Activated CD8-positive, alpha-beta T cell treated with anti-CD3 and anti-CD28 coated beads for 36 hours (primary cell): ENCODE measurements around the gene SLC26A9. TPM values are rescaled to one million over a fixed set of nuclear protein-coding genes. Genes with fewer than 3 reads are reported as not detected.

Experiments used
- ATAC-seq: fragments of 200-7000 bp; cut with Tn5 transposase; one replicate; pipeline ENCODE4 v1.10.0; 2021; ENCODE audit warnings: mild to moderate bottlenecking, moderate library complexity
- CTCF ChIA-PET: fragments of 350-600 bp; sonication (Branson Sonifier 250); formaldehyde crosslinking; loops from one replicate; lab custom pipeline; 2021; ENCODE audit warnings: antibody characterized with exemption; lab: Charles Lee
- POLR2A ChIA-PET: fragments of 350-600 bp; sonication (Branson Sonifier 250); formaldehyde crosslinking; loops from one replicate; lab custom pipeline; 2021; ENCODE audit warnings: antibody characterized with exemption; lab: Charles Lee
- DNase-seq: peaks from one replicate; pipeline ENCODE4 v3.0.0-alpha.2; 2020
- H3K27ac Mint-ChIP-seq: one replicate; pipeline ENCODE4 v1.8.0; 2021; ENCODE audit warnings: mild to moderate bottlenecking, mixed read lengths
- H3K27me3 Mint-ChIP-seq: one replicate; pipeline ENCODE4 v1.8.0; 2021; ENCODE audit warnings: mixed read lengths
- H3K36me3 Mint-ChIP-seq: one replicate; pipeline ENCODE4 v1.8.0; 2021; ENCODE audit warnings: low read depth, mixed read lengths
- H3K4me1 Mint-ChIP-seq: one replicate; pipeline ENCODE4 v1.8.0; 2021; ENCODE audit warnings: low read depth, mixed read lengths
- H3K4me3 Mint-ChIP-seq: one replicate; pipeline ENCODE4 v1.8.0; 2021; ENCODE audit warnings: mild to moderate bottlenecking, moderate library complexity, mixed read lengths
- H3K9me3 Mint-ChIP-seq: one replicate; pipeline ENCODE4 v1.8.0; 2021; ENCODE audit warnings: mixed read lengths
- CTCF ChIP-seq: fragments of 200-600 bp; IDR thresholded peaks from one replicate; pipeline ENCODE4 v1.8.0; 2022; ENCODE audit warnings: antibody characterized with exemption, mild to moderate bottlenecking
- intact Hi-C: fragments of 100-400 bp; cut with micrococcal nuclease; formaldehyde crosslinking; loops from one replicate; pipeline ENCODE4 v1.10.0; 2022
- total RNA-seq, 2 experiments: library from RNA; stranded (reverse); gene quantifications; one replicate each; pipeline ENCODE4 v1.2.3, GENCODE V29; 2021

Gene SLC26A9
- total RNA-seq, 2 experiments from 2014 or later, result not detected

- H3K27me3 Mint-ChIP-seq, result no peaks in the 10 kb centered on the region
- no peaks in the 10 kb centered on the region for H3K9me3 Mint-ChIP-seq
- no peaks in the 10 kb centered on the region for H3K4me1 Mint-ChIP-seq
- intact Hi-C loops, result no loop called here
- no peak overlapping the region for H3K27ac Mint-ChIP-seq
- H3K36me3 Mint-ChIP-seq, result no peaks in the 10 kb centered on the region
- no peak for DNase-seq
- H3K4me3 Mint-ChIP-seq, result no peak overlapping the region
- ATAC-seq, result no peak
- TF ChIP-seq CTCF, result no peak
- ChIA-PET CTCF (interaction anchor here (0.7 to 12.3 kb wide), 5 partner anchors 12 to 263 kb away, joined by 3 to 260 read pairs (median 4); no protein-coding TSS in a partner anchor), POLR2A (no interaction called here)
Measured at GRCh38 chr1:205920861-205921569, 22.2 kb downstream of the SLC26A9 start.

GRCh38 chr1:205920159-205920558 lies 23.1 kb downstream of the SLC26A9 start:
- no peak for ATAC-seq
- CTCF ChIA-PET, result interaction anchor here (1.0 to 12.3 kb wide), 10 partner anchors 9 to 187 kb away, joined by 3 to 260 read pairs (median 4); no protein-coding TSS in a partner anchor
- Mint-ChIP-seq H3K36me3 (no peaks in the 10 kb centered on the region), H3K27me3 (no peaks in the 10 kb centered on the region), H3K27ac (no peak overlapping the region), H3K9me3 (no peaks in the 10 kb centered on the region), H3K4me1 (no peaks in the 10 kb centered on the region), H3K4me3 (no peak overlapping the region)
- TF ChIP-seq CTCF, result no peak
- intact Hi-C loops, result no loop called here
- POLR2A ChIA-PET, result interaction anchor here (0.6 kb wide), 1 partner anchor 511 kb away, joined by 5 read pairs; no protein-coding TSS in a partner anchor
- DNase-seq, result no peak

- H3K27me3 Mint-ChIP-seq, result no peaks in the 10 kb centered on the region
- no peaks in the 10 kb centered on the region for H3K9me3 Mint-ChIP-seq
- ChIA-PET POLR2A (interaction anchor here (0.6 kb wide), 1 partner anchor 510 kb away, joined by 5 read pairs; no protein-coding TSS in a partner anchor), CTCF (interaction anchor here (0.5 to 12.3 kb wide), 38 partner anchors 8 to 261 kb away, joined by 3 to 260 read pairs (median 3); no protein-coding TSS in a partner anchor)
- intact Hi-C loops, result loop anchor here (1.0 to 5.0 kb wide), 2 partner anchors 58 to 188 kb away; no protein-coding TSS in a partner anchor
- no peak overlapping the region for H3K27ac Mint-ChIP-seq
- no peaks in the 10 kb centered on the region for H3K4me1 Mint-ChIP-seq
- TF ChIP-seq CTCF, result peak; percentile 84
- H3K36me3 Mint-ChIP-seq, result no peaks in the 10 kb centered on the region
- no peak overlapping the region for H3K4me3 Mint-ChIP-seq
- ATAC-seq (peak; percentile 95), DNase-seq (peak; percentile 88)
Measured at GRCh38 chr1:205918955-205919746, 24.1 kb downstream of the SLC26A9 start.

GRCh38 chr1:205917466-205918238 lies 25.6 kb downstream of the SLC26A9 start:
- H3K27ac Mint-ChIP-seq, result no peak overlapping the region
- H3K27me3 Mint-ChIP-seq, result no peaks in the 10 kb centered on the region
- H3K9me3 Mint-ChIP-seq, result no peaks in the 10 kb centered on the region
- DNase-seq, result no peak
- no peaks in the 10 kb centered on the region for H3K4me1 Mint-ChIP-seq
- ChIA-PET CTCF (interaction anchor here (0.6 to 12.3 kb wide), 15 partner anchors 10 to 260 kb away, joined by 3 to 260 read pairs (median 3); no protein-coding TSS in a partner anchor), POLR2A (no interaction called here)
- ATAC-seq, result no peak
- no peaks in the 10 kb centered on the region for H3K36me3 Mint-ChIP-seq
- TF ChIP-seq CTCF, result no peak
- H3K4me3 Mint-ChIP-seq, result no peak overlapping the region
- intact Hi-C loops, result loop anchor here (5.0 kb wide), 1 partner anchor 190 kb away; no protein-coding TSS in a partner anchor
